ENCODE data around the gene EXOG.

GRCh38 chr3:38480930-38481329, 15.2 kb upstream of the EXOG start:
- TF ChIP-seq CTCF (IDR thresholded peaks at IDR 0.05 in 8 of 11, conservative IDR thresholded peaks at IDR 0.05 in 3 of 11) (no peak), POLR2A (IDR thresholded peaks at IDR 0.05) (no peak)

Measured in spleen (tissue), 7 donors.